Upper lobe of left lung (tissue), 4 donors: Measurements from ENCODE around the gene OR9A2.

ENCODE experiments used
- CTCF ChIP-seq, 6 experiments: fragments of 450-650 bp in 4 of 6; fragments of 200-600 bp in 2 of 6; sonication (generic) in 2 of 6; IDR thresholded peaks; one replicate each; pipeline ENCODE4 v1.5.1; 2016 to 2019; ENCODE audit warnings: antibody characterized with exemption in 6 of 6
- POLR2AphosphoS5 ChIP-seq, 2 donors: sonication (generic); formaldehyde crosslinking; IDR thresholded peaks; one replicate each; pipeline ENCODE4 v1.5.1; 2017; ENCODE audit warnings: antibody characterized with exemption in 2 of 2

- no peak for TF ChIP-seq CTCF (IDR thresholded peaks at IDR 0.05)
- no peak for TF ChIP-seq POLR2AphosphoS5 (IDR thresholded peaks at IDR 0.05)
These were observed 9.9 kb downstream of the OR9A2 start for GRCh38 chr7:143016996-143017395.
